ENCODE measurements around the gene KRT32. TPM values are rescaled to one million over a fixed set of nuclear protein-coding genes. Genes with fewer than 3 reads are reported as not detected.

KRT32 gene
- total RNA-seq, 2 experiments from 2014 or later: not detected

DNA sequence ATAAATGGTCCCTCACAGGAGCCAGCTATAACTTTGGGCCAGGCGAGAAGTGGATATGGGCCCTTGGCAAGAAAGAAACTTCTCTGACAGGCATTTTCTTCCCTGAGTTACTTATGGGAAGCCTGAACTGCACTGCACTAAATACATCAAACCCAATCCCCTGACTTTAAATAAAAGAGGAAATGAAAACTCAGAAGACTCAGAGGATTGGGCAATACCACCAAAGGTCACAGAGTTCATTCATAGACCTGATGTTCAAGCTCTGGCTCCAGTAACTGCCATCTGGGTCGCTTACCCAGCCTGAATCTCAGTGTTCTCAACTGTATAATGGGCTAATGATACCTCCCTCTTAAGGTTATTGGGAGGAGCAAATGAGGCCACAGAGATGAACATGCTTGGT is 12.9 kb upstream of the KRT32 start:
- ChIA-PET POLR2A (no interaction called here), CTCF (interaction anchor here (1.1 kb wide), 1 partner anchor 68 kb away, joined by 3 read pairs; no protein-coding TSS in a partner anchor)
- no peak overlapping the region for H3K27ac Mint-ChIP-seq
- H3K27me3 Mint-ChIP-seq: no peaks in the 10 kb centered on the region
- H3K36me3 Mint-ChIP-seq (ENCODE audit: low read depth): no peaks in the 10 kb centered on the region
- H3K4me1 Mint-ChIP-seq: no peaks in the 10 kb centered on the region
- no peak overlapping the region for H3K4me3 Mint-ChIP-seq
- intact Hi-C loops (cut with DNase I, micrococcal nuclease): no loop called here
- no peaks in the 10 kb centered on the region for H3K9me3 Mint-ChIP-seq (ENCODE audit: low read depth)
- DNase-seq: no peak
- ATAC-seq: no peak

- H3K27me3 Mint-ChIP-seq: no peaks in the 10 kb centered on the region
These were observed 11.1 kb upstream of the KRT32 start for GRCh38 chr17:41478237-41478636.

GRCh38 chr17:41476866-41477815 is 10.0 kb upstream of the KRT32 start:
- intact Hi-C loops (cut with DNase I, micrococcal nuclease): no loop called here
- Mint-ChIP-seq H3K4me1 (no peaks in the 10 kb centered on the region), H3K27me3 (no peaks in the 10 kb centered on the region), H3K36me3 (ENCODE audit: low read depth) (no peaks in the 10 kb centered on the region), H3K27ac (no peak overlapping the region), H3K9me3 (ENCODE audit: low read depth) (no peaks in the 10 kb centered on the region), H3K4me3 (no peak overlapping the region)
- ATAC-seq (no peak), DNase-seq (no peak)
- CTCF ChIA-PET: interaction anchor here (0.9 to 1.2 kb wide), 3 partner anchors 8 to 60 kb away, joined by 3 read pairs; no protein-coding TSS in a partner anchor
- POLR2A ChIA-PET: interaction anchor here (0.6 kb wide), 1 partner anchor 783 kb away, joined by 4 read pairs; no protein-coding TSS in a partner anchor

More at GRCh38 chr17:41478237-41478636, 11.1 kb upstream of the KRT32 start:
- Mint-ChIP-seq H3K27ac (no peak overlapping the region), H3K36me3 (ENCODE audit: low read depth) (no peaks in the 10 kb centered on the region), H3K4me1 (no peaks in the 10 kb centered on the region), H3K4me3 (no peak overlapping the region), H3K9me3 (ENCODE audit: low read depth) (no peaks in the 10 kb centered on the region)
- intact Hi-C loops (cut with DNase I, micrococcal nuclease): no loop called here
- DNase-seq: no peak
- CTCF ChIA-PET: interaction anchor here (0.6 to 1.2 kb wide), 5 partner anchors 9 to 176 kb away, joined by 3 to 5 read pairs (median 3); no protein-coding TSS in a partner anchor
- no peak for ATAC-seq
- POLR2A ChIA-PET: no interaction called here

GRCh38 chr17:41475421-41475820 is 8.2 kb upstream of the KRT32 start:
- no peak for DNase-seq
- no peaks in the 10 kb centered on the region for H3K36me3 Mint-ChIP-seq (ENCODE audit: low read depth)
- ChIA-PET POLR2A (no interaction called here), CTCF (interaction anchor here (1.2 kb wide), 1 partner anchor 24 kb away, joined by 4 read pairs; no protein-coding TSS in a partner anchor)
- intact Hi-C loops (cut with DNase I, micrococcal nuclease): no loop called here
- H3K4me3 Mint-ChIP-seq: no peak overlapping the region
- no peaks in the 10 kb centered on the region for H3K4me1 Mint-ChIP-seq
- peaks cover 2% of the 10 kb centered on the region for H3K27me3 Mint-ChIP-seq
- no peak for ATAC-seq
- no peaks in the 10 kb centered on the region for H3K9me3 Mint-ChIP-seq (ENCODE audit: low read depth)
- no peak overlapping the region for H3K27ac Mint-ChIP-seq

DNA sequence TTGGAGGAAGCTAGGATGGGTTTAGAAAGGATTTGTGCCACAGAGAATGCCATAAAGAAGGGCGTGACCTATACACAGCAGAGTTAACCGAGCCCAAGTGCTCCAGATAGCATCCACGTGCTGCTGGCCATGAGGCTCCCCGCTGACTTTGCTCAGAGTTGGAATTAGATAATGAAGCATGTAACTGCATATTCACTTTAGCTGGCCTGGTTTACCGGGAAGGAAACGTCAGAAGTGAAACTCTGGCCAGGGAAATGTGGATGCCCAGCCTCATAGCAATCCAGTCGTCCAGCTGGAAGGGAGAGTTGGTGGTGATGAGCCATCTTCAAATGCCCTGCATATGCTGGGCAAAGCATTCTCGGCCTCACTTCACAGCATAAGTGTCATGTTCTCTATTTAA is 7.7 kb upstream of the KRT32 start:
- H3K9me3 Mint-ChIP-seq (ENCODE audit: low read depth): no peaks in the 10 kb centered on the region
- no peaks in the 10 kb centered on the region for H3K4me1 Mint-ChIP-seq
- peaks cover 2% of the 10 kb centered on the region for H3K27me3 Mint-ChIP-seq
- DNase-seq: no peak
- H3K36me3 Mint-ChIP-seq (ENCODE audit: low read depth): no peaks in the 10 kb centered on the region
- CTCF ChIA-PET: interaction anchor here (1.2 kb wide), 1 partner anchor 23 kb away, joined by 4 read pairs; no protein-coding TSS in a partner anchor
- intact Hi-C loops (cut with DNase I, micrococcal nuclease): no loop called here
- no peak for ATAC-seq
- POLR2A ChIA-PET: no interaction called here
- H3K4me3 Mint-ChIP-seq: no peak overlapping the region
- H3K27ac Mint-ChIP-seq: no peak overlapping the region

GRCh38 chr17:41468346-41468745 is 1.2 kb upstream of the KRT32 start:
- H3K9me3 Mint-ChIP-seq (ENCODE audit: low read depth): no peaks in the 10 kb centered on the region
- ATAC-seq: no peak
- H3K4me1 Mint-ChIP-seq: no peaks in the 10 kb centered on the region
- peaks cover 2% of the 10 kb centered on the region for H3K27me3 Mint-ChIP-seq
- no peaks in the 10 kb centered on the region for H3K36me3 Mint-ChIP-seq (ENCODE audit: low read depth)
- DNase-seq: no peak
- ChIA-PET POLR2A (interaction anchor here (0.6 kb wide), 1 partner anchor 542 kb away, joined by 7 read pairs; no protein-coding TSS in a partner anchor), CTCF (no interaction called here)
- no peak overlapping the region for H3K4me3 Mint-ChIP-seq
- no peak overlapping the region for H3K27ac Mint-ChIP-seq
- intact Hi-C loops (cut with DNase I, micrococcal nuclease): no loop called here

GRCh38 chr17:41467561-41467960 is 375 bp upstream of the KRT32 start:
- Mint-ChIP-seq H3K36me3 (ENCODE audit: low read depth) (no peaks in the 10 kb centered on the region), H3K4me3 (no peak overlapping the region), H3K4me1 (no peaks in the 10 kb centered on the region), H3K9me3 (ENCODE audit: low read depth) (no peaks in the 10 kb centered on the region), H3K27me3 (peaks cover 2% of the 10 kb centered on the region), H3K27ac (no peak overlapping the region)
- intact Hi-C loops (cut with DNase I, micrococcal nuclease): no loop called here
- no peak for DNase-seq
- ChIA-PET CTCF (no interaction called here), POLR2A (no interaction called here)
- no peak for ATAC-seq

DNA sequence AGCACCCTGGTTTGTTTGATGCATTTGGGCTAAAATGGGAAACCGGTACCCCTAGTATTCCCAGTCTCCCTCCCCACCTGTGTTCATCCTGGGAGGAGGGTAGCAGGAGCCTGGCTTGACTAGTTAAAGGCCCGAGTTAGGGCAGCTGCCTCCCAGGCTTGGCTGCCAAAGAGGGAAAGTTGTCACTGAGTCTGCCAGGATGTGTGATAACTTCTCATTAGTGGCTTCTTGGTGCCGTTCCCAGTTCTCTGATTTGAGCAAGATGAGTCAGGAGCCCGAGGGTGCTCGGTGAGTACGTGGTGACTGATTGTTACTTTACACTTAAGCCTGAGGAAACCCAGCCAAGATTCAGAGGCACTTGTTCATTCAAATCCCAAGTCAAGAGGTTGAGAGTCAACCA is 2.5 kb downstream of the KRT32 start:
- no peaks in the 10 kb centered on the region for H3K27me3 Mint-ChIP-seq
- ATAC-seq: peak; percentile 16
- no peaks in the 10 kb centered on the region for H3K4me1 Mint-ChIP-seq
- no peak overlapping the region for H3K27ac Mint-ChIP-seq
- ChIA-PET POLR2A (no interaction called here), CTCF (no interaction called here)
- intact Hi-C loops (cut with DNase I, micrococcal nuclease): no loop called here
- DNase-seq: no peak
- no peaks in the 10 kb centered on the region for H3K9me3 Mint-ChIP-seq (ENCODE audit: low read depth)
- no peak overlapping the region for H3K4me3 Mint-ChIP-seq
- no peaks in the 10 kb centered on the region for H3K36me3 Mint-ChIP-seq (ENCODE audit: low read depth)

DNA sequence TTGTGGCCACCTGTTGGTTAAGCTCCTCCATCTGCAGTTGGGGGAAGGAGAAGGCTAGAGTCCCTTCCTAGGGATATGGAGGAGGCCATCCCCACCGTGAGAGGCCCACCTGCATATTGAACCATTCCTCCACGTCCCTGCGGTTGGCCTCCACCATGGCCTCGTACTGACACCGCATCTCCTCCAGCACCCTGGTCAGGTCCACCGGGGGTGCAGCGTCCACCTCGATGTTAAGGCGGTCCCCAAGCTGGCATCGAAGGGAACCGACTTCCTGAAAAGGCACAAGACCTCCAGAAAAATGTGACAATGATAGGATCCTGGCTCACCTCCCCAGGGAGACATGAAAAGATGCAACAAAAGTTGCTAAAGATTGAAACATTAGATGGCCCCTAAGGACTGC is 3.0 kb downstream of the KRT32 start:
- CTCF ChIA-PET: no interaction called here
- Mint-ChIP-seq H3K36me3 (ENCODE audit: low read depth) (no peaks in the 10 kb centered on the region), H3K27ac (no peak overlapping the region), H3K27me3 (no peaks in the 10 kb centered on the region), H3K4me3 (no peak overlapping the region), H3K9me3 (ENCODE audit: low read depth) (no peaks in the 10 kb centered on the region), H3K4me1 (no peaks in the 10 kb centered on the region)
- no peak for DNase-seq
- ATAC-seq: no peak
- intact Hi-C loops (cut with DNase I, micrococcal nuclease): no loop called here
- POLR2A ChIA-PET: no interaction called here

GRCh38 chr17:41463746-41464145 is 3.4 kb downstream of the KRT32 start:
- Mint-ChIP-seq H3K27me3 (no peaks in the 10 kb centered on the region), H3K4me3 (no peak overlapping the region), H3K9me3 (ENCODE audit: low read depth) (no peaks in the 10 kb centered on the region), H3K4me1 (no peaks in the 10 kb centered on the region), H3K36me3 (ENCODE audit: low read depth) (no peaks in the 10 kb centered on the region), H3K27ac (no peak overlapping the region)
- CTCF ChIA-PET: no interaction called here
- DNase-seq: no peak
- POLR2A ChIA-PET: no interaction called here
- no peak for ATAC-seq
- intact Hi-C loops (cut with DNase I, micrococcal nuclease): no loop called here

DNA sequence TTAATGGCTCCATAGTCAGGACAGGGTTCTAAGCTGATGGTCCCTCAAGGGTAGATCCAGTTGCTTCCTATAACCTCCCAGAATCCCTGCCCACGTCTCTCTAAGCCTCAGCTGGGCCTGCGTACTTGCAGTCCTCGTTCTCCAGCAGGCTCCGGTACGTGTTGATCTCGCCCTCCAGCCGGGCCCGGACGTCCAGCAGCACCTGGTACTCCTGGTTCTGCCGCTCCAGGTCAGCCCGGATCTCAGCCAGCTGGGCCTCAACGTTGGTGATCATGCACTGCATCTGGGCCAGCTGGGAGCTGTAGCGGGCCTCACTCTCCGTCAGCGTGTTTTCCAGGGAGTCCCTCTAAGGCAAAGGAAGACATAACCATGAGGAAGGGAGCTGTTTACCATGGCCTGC is 4.5 kb downstream of the KRT32 start:
- Mint-ChIP-seq H3K27me3 (no peaks in the 10 kb centered on the region), H3K36me3 (ENCODE audit: low read depth) (no peaks in the 10 kb centered on the region), H3K4me3 (no peak overlapping the region), H3K9me3 (ENCODE audit: low read depth) (no peaks in the 10 kb centered on the region), H3K4me1 (no peaks in the 10 kb centered on the region), H3K27ac (no peak overlapping the region)
- intact Hi-C loops (cut with DNase I, micrococcal nuclease): no loop called here
- DNase-seq (no peak), ATAC-seq (no peak)
- ChIA-PET CTCF (no interaction called here), POLR2A (no interaction called here)

DNA sequence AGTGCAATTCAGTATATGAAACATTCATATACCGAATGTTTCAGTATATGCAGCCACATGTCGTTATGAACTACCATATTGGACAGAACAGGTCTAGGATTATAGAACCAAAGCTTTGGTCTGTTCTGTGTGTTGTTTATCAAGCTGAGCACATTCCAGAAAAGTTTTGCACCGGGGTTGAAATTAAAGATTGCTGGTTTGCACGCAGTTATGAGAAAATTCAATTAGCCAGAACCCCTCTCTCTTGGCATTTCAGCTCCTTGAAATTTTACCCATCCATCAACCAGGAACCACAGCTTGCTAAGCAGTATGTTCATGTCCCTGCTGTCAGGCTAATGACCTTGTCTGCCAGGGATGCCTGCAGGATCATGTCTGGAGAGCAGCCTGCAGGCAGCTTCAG is 9.5 kb downstream of the KRT32 start:
- CTCF ChIA-PET: interaction anchor here (1.3 kb wide), 1 partner anchor 9 kb away, joined by 7 read pairs; no protein-coding TSS in a partner anchor
- H3K36me3 Mint-ChIP-seq (ENCODE audit: low read depth): no peaks in the 10 kb centered on the region
- H3K4me3 Mint-ChIP-seq: no peak overlapping the region
- H3K27ac Mint-ChIP-seq: no peak overlapping the region
- ATAC-seq: no peak
- intact Hi-C loops (cut with DNase I, micrococcal nuclease): no loop called here
- H3K9me3 Mint-ChIP-seq (ENCODE audit: low read depth): no peaks in the 10 kb centered on the region
- H3K4me1 Mint-ChIP-seq: no peaks in the 10 kb centered on the region
- H3K27me3 Mint-ChIP-seq: no peaks in the 10 kb centered on the region
- no peak for DNase-seq
- POLR2A ChIA-PET: no interaction called here

All from activated CD4-positive, alpha-beta T cell treated with anti-CD3 and anti-CD28 coated beads for 36 hours (primary cell).